Astrocyte of the spinal cord (primary cell): Measurements from ENCODE around the gene HDHD3.

Experiments used
- DNase-seq: peaks from one replicate; pipeline ENCODE4 v3.0.0; 2011; ENCODE audit warnings: low read depth, low spot score
- H3K4me3 ChIP-seq: 2 replicates; pipeline ENCODE4 v1.5.1; 2011; ENCODE audit warnings: low read depth, mild to moderate bottlenecking, low read length, moderate library complexity
- in situ Hi-C: cut with HindIII; loops from 2 replicates; pipeline ENCODE4 v1.10.0; 2017; ENCODE audit warnings: low sequenced_read_pairs
- TF ChIP-seq, protein P1 (sequence below): IDR thresholded peaks from 2 replicates; pipeline ENCODE4 v1.5.1; 2012; ENCODE audit warnings: low read depth, mild to moderate bottlenecking, low read length, inconsistent platforms

Gene HDHD3

DNA sequence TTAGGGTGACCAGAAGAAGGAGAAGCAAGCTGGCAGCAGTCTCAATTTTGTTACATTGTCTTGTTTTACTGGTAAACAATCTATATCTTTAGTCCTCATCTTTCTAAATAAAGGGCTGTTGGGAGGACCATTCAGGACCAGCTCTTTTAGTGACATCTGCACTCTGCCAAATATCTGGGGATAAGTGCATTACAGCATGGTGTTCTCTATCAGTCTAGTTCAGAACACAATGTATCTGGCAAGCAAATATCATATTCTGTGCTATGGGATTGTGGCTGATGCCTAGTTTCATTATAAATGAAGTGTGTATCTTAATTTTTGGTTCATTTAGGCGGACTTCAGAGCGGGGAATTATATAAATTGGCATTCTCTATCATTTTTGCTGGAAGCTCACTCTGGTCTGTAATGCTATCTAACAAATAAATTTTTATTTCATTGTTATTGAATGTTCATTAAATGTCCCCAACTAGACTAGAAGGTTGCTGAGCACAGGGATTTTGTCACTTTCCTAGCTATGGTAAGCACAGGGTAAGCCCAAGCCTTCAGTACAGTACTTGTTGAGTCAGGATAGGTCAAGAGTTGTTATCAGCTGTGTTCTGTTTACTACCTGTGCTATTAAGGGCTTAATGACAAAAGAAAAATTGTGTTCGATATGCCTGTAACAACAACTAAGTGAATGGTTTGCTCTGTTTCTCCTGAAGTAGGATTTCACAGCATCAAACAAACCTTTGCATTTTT is 48.6 kb downstream of the HDHD3 start:
- in situ Hi-C loops: no loop called here
- TF ChIP-seq, protein P1, sequence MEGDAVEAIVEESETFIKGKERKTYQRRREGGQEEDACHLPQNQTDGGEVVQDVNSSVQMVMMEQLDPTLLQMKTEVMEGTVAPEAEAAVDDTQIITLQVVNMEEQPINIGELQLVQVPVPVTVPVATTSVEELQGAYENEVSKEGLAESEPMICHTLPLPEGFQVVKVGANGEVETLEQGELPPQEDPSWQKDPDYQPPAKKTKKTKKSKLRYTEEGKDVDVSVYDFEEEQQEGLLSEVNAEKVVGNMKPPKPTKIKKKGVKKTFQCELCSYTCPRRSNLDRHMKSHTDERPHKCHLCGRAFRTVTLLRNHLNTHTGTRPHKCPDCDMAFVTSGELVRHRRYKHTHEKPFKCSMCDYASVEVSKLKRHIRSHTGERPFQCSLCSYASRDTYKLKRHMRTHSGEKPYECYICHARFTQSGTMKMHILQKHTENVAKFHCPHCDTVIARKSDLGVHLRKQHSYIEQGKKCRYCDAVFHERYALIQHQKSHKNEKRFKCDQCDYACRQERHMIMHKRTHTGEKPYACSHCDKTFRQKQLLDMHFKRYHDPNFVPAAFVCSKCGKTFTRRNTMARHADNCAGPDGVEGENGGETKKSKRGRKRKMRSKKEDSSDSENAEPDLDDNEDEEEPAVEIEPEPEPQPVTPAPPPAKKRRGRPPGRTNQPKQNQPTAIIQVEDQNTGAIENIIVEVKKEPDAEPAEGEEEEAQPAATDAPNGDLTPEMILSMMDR: no peak
- DNase-seq: no peak
- no peak overlapping the region for H3K4me3 ChIP-seq

DNA sequence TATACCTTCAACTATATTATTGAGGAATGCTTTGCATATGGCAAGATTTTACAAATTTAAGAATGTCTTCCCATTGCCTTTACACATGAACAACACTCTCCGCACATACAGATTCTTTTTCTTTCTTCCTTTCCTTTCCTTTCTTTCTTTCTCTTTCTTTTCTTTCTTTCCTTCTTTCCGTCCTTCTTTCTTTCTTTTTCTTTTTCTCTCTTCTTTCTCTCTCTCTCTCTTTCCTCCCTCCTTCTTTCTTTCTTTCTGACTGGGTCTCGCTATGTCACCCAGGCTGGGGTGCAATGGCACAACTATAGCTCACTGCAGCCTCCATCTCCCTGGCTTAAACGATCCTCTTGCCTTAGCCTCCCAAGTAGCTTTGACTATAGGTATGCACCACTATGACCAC is 50.6 kb downstream of the HDHD3 start:
- no peak overlapping the region for H3K4me3 ChIP-seq
- DNase-seq: no peak
- in situ Hi-C loops: no loop called here

More for the DNA sequence above, 50.6 kb downstream of the HDHD3 start:
- TF ChIP-seq, protein P1: no peak
